ENCODE data around the gene GALNT15. TPM values are rescaled to one million over a fixed set of nuclear protein-coding genes. Genes with fewer than 3 reads are reported as not detected.

Gene GALNT15
- polyA plus RNA-seq, 3 donors, result 1.7 to 3.1 (median 2.4) TPM

DNA sequence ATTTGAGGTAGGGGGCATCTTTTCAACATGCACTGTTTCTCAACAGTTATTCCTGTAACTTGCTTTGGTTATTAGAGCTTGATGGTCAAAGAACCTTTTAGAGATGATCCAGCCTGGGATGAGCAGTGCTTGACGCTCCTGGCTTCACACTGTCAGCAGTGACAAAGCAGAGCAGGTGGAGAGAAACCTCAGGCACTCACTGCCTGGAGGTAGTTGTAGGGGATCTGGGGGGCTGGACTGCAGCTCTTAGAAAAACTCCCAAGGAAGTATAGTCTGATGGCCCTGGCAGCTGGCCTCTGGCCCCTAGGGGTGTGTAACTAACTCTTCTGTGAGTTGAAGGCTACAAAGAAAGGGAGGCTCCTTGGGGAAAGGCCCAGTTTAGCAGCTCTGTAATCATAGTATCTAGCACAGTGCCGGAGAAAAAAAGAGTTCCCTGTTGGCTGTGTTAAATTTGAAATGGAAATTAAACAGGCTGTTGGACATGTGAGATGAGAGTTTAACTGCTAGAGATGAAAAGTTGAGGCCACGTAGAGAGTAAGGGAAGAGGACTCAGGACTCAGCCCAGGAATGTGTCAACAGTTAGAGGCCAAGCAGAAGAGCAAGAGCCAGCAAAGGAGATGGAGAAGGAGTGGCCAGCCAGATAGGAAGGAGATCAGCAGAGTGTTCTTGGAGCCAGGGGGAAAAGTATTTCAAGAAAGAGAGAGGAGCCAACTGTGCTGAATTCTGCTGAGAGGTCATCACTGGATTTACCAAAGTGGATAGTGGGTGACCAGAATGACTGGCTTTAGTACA, 104.7 kb downstream of the GALNT15 start:
- no peak for DNase-seq (ENCODE audit: low read depth in 3 of 3, low spot score in 2 of 3)

GRCh38 chr3:16280671-16281070, 106.2 kb downstream of the GALNT15 start:
- no peak for DNase-seq (ENCODE audit: low read depth in 3 of 3, low spot score in 2 of 3)

Other genes with a start within 250 kb of the GALNT15 start
- 10 to 100 TPM; 27.8 to 29.3 (median 27.8) TPM for gene DPH3, start 90.3 kb downstream of the GALNT15 start, polyA plus RNA-seq (ENCODE audit: insufficient read length in 3 of 3)
- 10 to 100 TPM; 16.4 to 18.2 (median 16.9) TPM for gene OXNAD1, start 90.5 kb downstream of the GALNT15 start, polyA plus RNA-seq (ENCODE audit: insufficient read length in 3 of 3)